Lower leg skin (tissue), 3 donors: ENCODE measurements around the gene FGD6.

ENCODE experiments used
- CTCF ChIP-seq, 3 donors: fragments of 450-650 bp; IDR thresholded peaks; one replicate each; pipeline ENCODE4 v1.5.1; 2016; ENCODE audit warnings: antibody characterized with exemption in 3 of 3, mild to moderate bottlenecking in 3 of 3, moderate library complexity in 2 of 3
- POLR2A ChIP-seq, 2 donors: fragments of 450-650 bp; IDR thresholded peaks; one replicate each; pipeline ENCODE4 v1.6.1; 2016 to 2017; ENCODE audit warnings: antibody characterized with exemption in 2 of 2, mild to moderate bottlenecking in 1 of 2, moderate library complexity in 1 of 2

- TF ChIP-seq CTCF (IDR thresholded peaks at IDR 0.05) (no peak), POLR2A (IDR thresholded peaks at IDR 0.05) (no peak)
Measured at GRCh38 chr12:95177201-95177768, 40.0 kb downstream of the FGD6 start.
